H9 (cell line): ENCODE data around the gene TNPO2. TPM values are rescaled to one million over a fixed set of nuclear protein-coding genes. Genes with fewer than 3 reads are reported as not detected.

Source experiments
- DNase-seq: peaks from one replicate; pipeline ENCODE4 v3.0.0-alpha.2; 2017
- H2AFZ ChIP-seq: one replicate; pipeline ENCODE4 v1.6.1; 2013; ENCODE audit warnings: mild to moderate bottlenecking, low read length, control low read depth, moderate library complexity
- H2AK5ac ChIP-seq: 2 replicates; pipeline ENCODE4 v1.6.1; 2013; ENCODE audit warnings: low read length, control low read depth, mixed read lengths; ENCODE audit not compliant: insufficient read length
- H2BK120ac ChIP-seq: one replicate; pipeline ENCODE4 v1.6.1; 2013; ENCODE audit warnings: low read depth, mild to moderate bottlenecking, low read length, control low read depth, inconsistent platforms; ENCODE audit not compliant: poor library complexity, severe bottlenecking
- H2BK12ac ChIP-seq: 2 replicates; pipeline ENCODE4 v1.6.1; 2013; ENCODE audit warnings: low read length, control low read depth, mixed read lengths, low read depth; ENCODE audit not compliant: insufficient read length
- H2BK15ac ChIP-seq: 2 replicates; pipeline ENCODE4 v1.6.1; 2013; ENCODE audit warnings: low read depth, low read length, control low read depth
- H2BK20ac ChIP-seq: one replicate; pipeline ENCODE4 v1.6.1; 2013; ENCODE audit warnings: low read depth, mild to moderate bottlenecking, low read length, control low read depth, inconsistent platforms; ENCODE audit not compliant: poor library complexity, severe bottlenecking
- H2BK5ac ChIP-seq: 2 replicates; pipeline ENCODE4 v1.6.1; 2013; ENCODE audit warnings: low read length, control low read depth, mixed read lengths; ENCODE audit not compliant: insufficient read length
- H3K14ac ChIP-seq: 2 replicates; pipeline ENCODE4 v1.6.1; 2013; ENCODE audit warnings: low read length, control low read depth; ENCODE audit not compliant: insufficient read depth
- H3K18ac ChIP-seq: 2 replicates; pipeline ENCODE4 v1.6.1; 2013; ENCODE audit warnings: low read depth, mild to moderate bottlenecking, mixed read lengths, low read length, control low read depth; ENCODE audit not compliant: insufficient read length
- H3K23ac ChIP-seq: 2 replicates; pipeline ENCODE4 v1.6.1; 2013; ENCODE audit warnings: low read length, control low read depth, mixed read lengths, low read depth; ENCODE audit not compliant: insufficient read length
- H3K23me2 ChIP-seq: 2 replicates; pipeline ENCODE4 v1.6.1; 2013; ENCODE audit warnings: low read depth, mild to moderate bottlenecking, mixed read lengths, low read length, control low read depth; ENCODE audit not compliant: insufficient read length, poor library complexity, severe bottlenecking
- H3K27ac ChIP-seq: 2 replicates; pipeline ENCODE4 v1.5.1; 2013; ENCODE audit warnings: low read length, control low read depth, mixed read lengths, low read depth; ENCODE audit not compliant: insufficient read length
- H3K27me3 ChIP-seq: 2 replicates; pipeline ENCODE4 v1.6.1; 2013; ENCODE audit warnings: low read length, control low read depth, inconsistent platforms; ENCODE audit not compliant: insufficient read depth
- H3K4ac ChIP-seq: 2 replicates; pipeline ENCODE4 v1.6.1; 2013; ENCODE audit warnings: low read depth, mild to moderate bottlenecking, control low read depth, inconsistent platforms, low read length, moderate library complexity
- H3K4me1 ChIP-seq: 2 replicates; pipeline ENCODE4 v1.6.1; 2013; ENCODE audit warnings: low read length, control low read depth, inconsistent platforms; ENCODE audit not compliant: insufficient read depth
- H3K4me2 ChIP-seq: 2 replicates; pipeline ENCODE4 v1.6.1; 2013; ENCODE audit warnings: low read length, control low read depth, mixed read lengths; ENCODE audit not compliant: insufficient read length, insufficient read depth
- H3K56ac ChIP-seq: 2 replicates; pipeline ENCODE4 v1.6.1; 2013; ENCODE audit warnings: low read depth, mild to moderate bottlenecking, mixed read lengths, low read length, control low read depth; ENCODE audit not compliant: insufficient read length
- H3K79me1 ChIP-seq: 2 replicates; pipeline ENCODE4 v1.6.1; 2013; ENCODE audit warnings: low read depth, mild to moderate bottlenecking, moderate library complexity, low read length, control low read depth, inconsistent platforms; ENCODE audit not compliant: insufficient read depth, poor library complexity, severe bottlenecking
- H3K79me2 ChIP-seq: 2 replicates; pipeline ENCODE4 v1.6.1; 2013; ENCODE audit warnings: low read length, control low read depth, inconsistent platforms; ENCODE audit not compliant: insufficient read depth
- H3K9ac ChIP-seq: 2 replicates; pipeline ENCODE4 v1.6.1; 2013; ENCODE audit warnings: low read length, control low read depth, mixed read lengths; ENCODE audit not compliant: insufficient read length; ENCODE audit errors: extremely low read depth
- H3K9me3 ChIP-seq: one replicate; pipeline ENCODE4 v1.6.1; 2013; ENCODE audit warnings: low read depth, low read length, inconsistent platforms; ENCODE audit not compliant: control insufficient read depth
- H3T11ph ChIP-seq: one replicate; pipeline ENCODE4 v1.6.1; 2013; ENCODE audit warnings: mild to moderate bottlenecking, low read length, control low read depth, inconsistent platforms
- H4K20me1 ChIP-seq: one replicate; pipeline ENCODE4 v1.6.1; 2013; ENCODE audit not compliant: control insufficient read depth, insufficient read length, insufficient read depth
- H4K5ac ChIP-seq: 2 replicates; pipeline ENCODE4 v1.6.1; 2013; ENCODE audit warnings: low read depth, mild to moderate bottlenecking, mixed read lengths, low read length, control low read depth; ENCODE audit not compliant: insufficient read length
- H4K8ac ChIP-seq: replicated peaks from 2 replicates; pipeline ENCODE4 v1.6.1; 2013; ENCODE audit warnings: low read length, control low read depth, mixed read lengths, low read depth; ENCODE audit not compliant: insufficient read length
- H4K91ac ChIP-seq: 2 replicates; pipeline ENCODE4 v1.6.1; 2013; ENCODE audit warnings: low read depth, mild to moderate bottlenecking, moderate library complexity, mixed read lengths, low read length, control low read depth; ENCODE audit not compliant: insufficient read length
- H3K27ac Mint-ChIP-seq, 3 experiments: 2 replicates in 2 of 3; 3 replicates in 1 of 3; pipeline ENCODE4 v1.8.0; 2020 to 2021; ENCODE audit warnings: mixed read lengths in 3 of 3, mild to moderate bottlenecking in 1 of 3, moderate library complexity in 1 of 3
- H3K27me3 Mint-ChIP-seq: 2 replicates; pipeline ENCODE4 v1.8.0; 2021; ENCODE audit warnings: low read depth, mild to moderate bottlenecking, moderate library complexity, mixed read lengths
- H3K36me3 Mint-ChIP-seq, 3 experiments: 2 replicates in 2 of 3; 3 replicates in 1 of 3; pipeline ENCODE4 v1.8.0; 2020 to 2021; ENCODE audit warnings: low read depth in 3 of 3, mixed read lengths in 3 of 3; ENCODE audit not compliant: insufficient read depth in 1 of 3
- H3K4me1 Mint-ChIP-seq, 2 experiments: 2 replicates each; pipeline ENCODE4 v1.8.0; 2020; ENCODE audit warnings: mixed read lengths in 2 of 2
- H3K4me3 Mint-ChIP-seq, 2 experiments: 2 replicates in 1 of 2; 3 replicates in 1 of 2; pipeline ENCODE4 v1.8.0; 2020 to 2021; ENCODE audit warnings: mild to moderate bottlenecking in 2 of 2, mixed read lengths in 2 of 2, moderate library complexity in 1 of 2
- H3K9me3 Mint-ChIP-seq, 2 experiments: 2 replicates in 1 of 2; 3 replicates in 1 of 2; pipeline ENCODE4 v1.8.0; 2020; ENCODE audit warnings: mild to moderate bottlenecking in 2 of 2, mixed read lengths in 2 of 2, moderate library complexity in 1 of 2
- CTCF ChIP-seq: fragments of 200-600 bp; sonication (generic); conservative IDR thresholded peaks from 3 replicates; pipeline ENCODE4 v1.8.0; 2021; ENCODE audit warnings: antibody characterized with exemption, mild to moderate bottlenecking
- WGBS: extraction: QIAGEN DNeasy Blood & Tissue Kit; methylation state at CpG from one replicate; pipeline ENCODE4 v1.1.7; 2013; ENCODE audit warnings: missing lambda C conversion rate, low lambda C conversion rate, mixed read lengths; ENCODE audit not compliant: insufficient read length; ENCODE audit errors: extremely low coverage; 5-methylcytosine and 5-hydroxymethylcytosine counted together
- total RNA-seq: library from RNA; stranded (reverse); gene quantifications from 2 replicates; pipeline ENCODE4 v1.2.1, GENCODE V29; 2021

Gene TNPO2
- total RNA-seq, 1 experiment from 2014 or later = 159 TPM

- H3K79me1 ChIP-seq = peaks cover 3% of the 10 kb centered on the region
- no peak overlapping the region for H3K27ac Mint-ChIP-seq
- no peaks in the 10 kb centered on the region for H3K9me3 ChIP-seq
- no peak overlapping the region for H2BK5ac ChIP-seq
- H3K14ac ChIP-seq = no peak overlapping the region
- no peak overlapping the region for H2BK120ac ChIP-seq
- H4K91ac ChIP-seq = no peak overlapping the region
- H3K56ac ChIP-seq = no peak overlapping the region
- H2BK12ac ChIP-seq = no peak overlapping the region
- H2BK15ac ChIP-seq = no peak overlapping the region
- no CpG with 5 or more reads among the region's 24 CpGs for WGBS
- H3K23me2 ChIP-seq = peaks cover 6% of the 10 kb centered on the region
- TF ChIP-seq CTCF = no peak
- peaks cover 23 to 46% (median 30%) of the 10 kb centered on the region in 3 experiments for H3K36me3 Mint-ChIP-seq
- H3K27me3 ChIP-seq = no peaks in the 10 kb centered on the region
- H3K4me1 ChIP-seq = no peaks in the 10 kb centered on the region
- no peak overlapping the region for H3K4me3 Mint-ChIP-seq
- no peak overlapping the region for H3K4me2 ChIP-seq
- peaks cover 19% of the 10 kb centered on the region for H3K79me2 ChIP-seq
- no peak overlapping the region for H3K27ac ChIP-seq
- peaks cover 2% of the 10 kb centered on the region for H3K27me3 Mint-ChIP-seq
- no peak overlapping the region for H3K23ac ChIP-seq
- peaks cover 12 to 24% of the 10 kb centered on the region in 2 experiments for H3K4me1 Mint-ChIP-seq
- no peak overlapping the region for H2BK20ac ChIP-seq
- H3K9me3 Mint-ChIP-seq = no peaks in the 10 kb centered on the region
- H4K5ac ChIP-seq = no peak overlapping the region
- no peak overlapping the region for H2AFZ ChIP-seq
- no peak overlapping the region for H2AK5ac ChIP-seq
- no peaks in the 10 kb centered on the region for H4K20me1 ChIP-seq
- no peak overlapping the region for H3T11ph ChIP-seq
- no peak overlapping the region for H3K9ac ChIP-seq
- DNase-seq = no peak
- no peak overlapping the region for H3K18ac ChIP-seq
- no peak overlapping the region for H3K4ac ChIP-seq
- no peak overlapping the region for H4K8ac ChIP-seq
These were observed 7.6 kb upstream of the TNPO2 start for GRCh38 chr19:12731337-12731736.
